Cardiac fibroblast (primary cell): ENCODE results near the gene C11orf97.

Experiments
- DNase-seq, 2 donors: peaks; one replicate each; pipeline versions ENCODE4 v3.0.0 to v3.0.0-alpha.2; 2010; ENCODE audit warnings: low read depth in 2 of 2
- H3K4me3 ChIP-seq, 2 donors: replicated peaks in 1 of 2; 1 replicate in 1 of 2; 2 replicates in 1 of 2; pipeline ENCODE4 v1.5.1; 2011; ENCODE audit warnings: low read depth in 2 of 2, low read length in 2 of 2, mild to moderate bottlenecking in 2 of 2, moderate library complexity in 1 of 2
- CTCF ChIP-seq: IDR thresholded peaks from one replicate; pipeline ENCODE4 v1.5.1; 2011; ENCODE audit warnings: low read depth, mild to moderate bottlenecking, low read length, inconsistent platforms

The C11orf97 gene

GRCh38 chr11:94557992-94558391 is 45.7 kb downstream of the C11orf97 start:
- H3K4me3 ChIP-seq = no peak overlapping the region
- peak in 1 of 2 donors; percentile 42 for DNase-seq
- no peak for TF ChIP-seq CTCF

GRCh38 chr11:94558468-94558867 is 46.2 kb downstream of the C11orf97 start:
- no peak for DNase-seq
- no peak for TF ChIP-seq CTCF
- no peak overlapping the region for H3K4me3 ChIP-seq

GRCh38 chr11:94558932-94559331 is 46.7 kb downstream of the C11orf97 start:
- H3K4me3 ChIP-seq = no peak overlapping the region

GRCh38 chr11:94559361-94559760 is 47.1 kb downstream of the C11orf97 start:
- no peak for DNase-seq
- H3K4me3 ChIP-seq = no peak overlapping the region
- TF ChIP-seq CTCF = no peak

More at GRCh38 chr11:94558932-94559331, 46.7 kb downstream of the C11orf97 start:
- DNase-seq = no peak
- TF ChIP-seq CTCF = no peak

GRCh38 chr11:94560834-94561233 is 48.6 kb downstream of the C11orf97 start:
- no peak overlapping the region for H3K4me3 ChIP-seq
- DNase-seq = no peak
- no peak for TF ChIP-seq CTCF

- TF ChIP-seq CTCF = peak; percentile 44
- DNase-seq = peak; percentile 73 to 84
- H3K4me3 ChIP-seq = no peak overlapping the region
Observed at GRCh38 chr11:94563176-94563847, 51.1 kb downstream of the C11orf97 start.
